Ishikawa (cell line): ENCODE results near the gene FXN.

Experiments used
- CEBPB ChIP-seq: IDR thresholded peaks from 2 replicates; pipeline ENCODE4 v1.6.1; 2012
- CREB1 ChIP-seq: IDR thresholded peaks from 2 replicates; pipeline ENCODE4 v1.6.1; 2012; ENCODE audit warnings: low read depth
- EGR1 ChIP-seq: IDR thresholded peaks from 2 replicates; pipeline ENCODE4 v1.6.1; 2012
- EP300 ChIP-seq: IDR thresholded peaks from 2 replicates; pipeline ENCODE4 v1.6.1; 2012; ENCODE audit warnings: borderline replicate concordance
- FOXM1 ChIP-seq: IDR thresholded peaks from 2 replicates; pipeline ENCODE4 v1.6.1; 2012; ENCODE audit warnings: low read depth, borderline replicate concordance
- MAX ChIP-seq: IDR thresholded peaks from 2 replicates; pipeline ENCODE4 v1.6.1; 2012
- NFIC ChIP-seq: IDR thresholded peaks from 2 replicates; pipeline ENCODE4 v1.6.1; 2012
- RAD21 ChIP-seq: IDR thresholded peaks from 2 replicates; pipeline ENCODE4 v1.6.1; 2012; ENCODE audit warnings: low read depth
- REST ChIP-seq: IDR thresholded peaks from 2 replicates; pipeline ENCODE4 v1.6.1; 2012; ENCODE audit warnings: low read depth, mild to moderate bottlenecking
- TAF1 ChIP-seq: IDR thresholded peaks from 2 replicates; pipeline ENCODE4 v1.6.1; 2012; ENCODE audit warnings: low read depth, mild to moderate bottlenecking
- TCF12 ChIP-seq: IDR thresholded peaks from 2 replicates; pipeline ENCODE4 v1.6.1; 2012; ENCODE audit warnings: low read depth
- TEAD4 ChIP-seq: IDR thresholded peaks from 2 replicates; pipeline ENCODE4 v1.6.1; 2012
- USF1 ChIP-seq: IDR thresholded peaks from 2 replicates; pipeline ENCODE4 v1.6.1; 2012
- YY1 ChIP-seq: IDR thresholded peaks from 2 replicates; pipeline ENCODE4 v1.6.1; 2012; ENCODE audit warnings: low read depth
- ZBTB7A ChIP-seq: IDR thresholded peaks from 2 replicates; pipeline ENCODE4 v1.6.1; 2012; ENCODE audit warnings: low read depth

Gene FXN

GRCh38 chr9:69145144-69145715, 109.7 kb downstream of the FXN start:
- TF ChIP-seq EP300, result no peak
- no peak for TF ChIP-seq EGR1
- no peak for TF ChIP-seq USF1
- no peak for TF ChIP-seq RAD21
- no peak for TF ChIP-seq REST
- TF ChIP-seq TAF1, result no peak
- TF ChIP-seq TEAD4, result no peak

GRCh38 chr9:69147041-69147834, 111.7 kb downstream of the FXN start:
- TF ChIP-seq RAD21 (no peak), USF1 (no peak), TEAD4 (no peak), MAX (no peak), TCF12 (no peak), EP300 (no peak), CEBPB (no peak), TAF1 (no peak), NFIC (no peak), ZBTB7A (no peak), REST (no peak), CREB1 (no peak), EGR1 (no peak), YY1 (no peak), FOXM1 (no peak)

- TF ChIP-seq TAF1, result no peak
- no peak for TF ChIP-seq NFIC
- TF ChIP-seq FOXM1, result no peak
- TF ChIP-seq ZBTB7A, result no peak
- no peak for TF ChIP-seq EP300
- TF ChIP-seq TCF12, result no peak
Observed at GRCh38 chr9:69149321-69149807, 113.8 kb downstream of the FXN start.
